ENCODE measurements around the gene PLXNA4.

The PLXNA4 gene

DNA sequence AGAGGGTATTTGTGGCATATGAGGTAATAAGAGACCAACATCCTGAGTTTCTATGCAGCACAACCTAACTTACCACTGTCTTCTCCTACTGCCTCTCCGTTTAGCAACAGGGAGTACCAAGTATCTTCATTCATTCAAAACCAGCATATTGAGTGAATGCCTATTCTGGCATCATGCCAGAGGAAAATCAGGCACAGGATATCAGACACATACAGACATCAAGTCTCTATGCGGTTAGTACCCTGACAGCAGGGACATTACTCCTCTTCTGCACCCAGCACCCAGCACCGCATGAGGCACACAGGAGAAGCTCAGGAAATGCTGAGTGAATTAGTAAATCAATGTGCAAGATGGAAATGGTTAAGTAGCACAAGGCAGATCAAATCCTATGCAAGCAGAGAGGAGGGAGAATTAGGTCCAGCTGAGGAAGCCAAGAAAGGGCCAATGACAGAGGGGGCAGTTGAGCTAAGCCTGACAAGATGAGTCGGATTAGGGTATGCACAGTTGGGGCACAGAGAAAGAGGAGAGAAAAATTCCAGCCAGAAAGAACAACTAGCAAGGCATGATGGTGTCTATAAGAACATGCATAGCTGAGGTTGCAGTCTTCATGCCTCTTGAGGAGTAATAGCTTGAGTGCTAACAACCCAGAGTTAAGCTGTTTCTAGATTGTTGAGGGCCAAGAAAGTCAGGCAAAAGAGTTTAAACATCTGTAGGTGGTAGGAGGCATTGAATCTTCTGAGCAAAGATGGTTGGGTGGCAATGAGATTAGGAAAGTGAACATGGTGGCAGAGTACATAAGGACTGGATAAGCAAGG lies 146.0 kb downstream of the PLXNA4 start:
- in situ Hi-C loops (cut with MboI; ENCODE audit: low sequenced_read_pairs, unreplicated experiment): no loop called here
- no peak for DNase-seq (ENCODE audit: low spot score)
- TF ChIP-seq, protein P1, sequence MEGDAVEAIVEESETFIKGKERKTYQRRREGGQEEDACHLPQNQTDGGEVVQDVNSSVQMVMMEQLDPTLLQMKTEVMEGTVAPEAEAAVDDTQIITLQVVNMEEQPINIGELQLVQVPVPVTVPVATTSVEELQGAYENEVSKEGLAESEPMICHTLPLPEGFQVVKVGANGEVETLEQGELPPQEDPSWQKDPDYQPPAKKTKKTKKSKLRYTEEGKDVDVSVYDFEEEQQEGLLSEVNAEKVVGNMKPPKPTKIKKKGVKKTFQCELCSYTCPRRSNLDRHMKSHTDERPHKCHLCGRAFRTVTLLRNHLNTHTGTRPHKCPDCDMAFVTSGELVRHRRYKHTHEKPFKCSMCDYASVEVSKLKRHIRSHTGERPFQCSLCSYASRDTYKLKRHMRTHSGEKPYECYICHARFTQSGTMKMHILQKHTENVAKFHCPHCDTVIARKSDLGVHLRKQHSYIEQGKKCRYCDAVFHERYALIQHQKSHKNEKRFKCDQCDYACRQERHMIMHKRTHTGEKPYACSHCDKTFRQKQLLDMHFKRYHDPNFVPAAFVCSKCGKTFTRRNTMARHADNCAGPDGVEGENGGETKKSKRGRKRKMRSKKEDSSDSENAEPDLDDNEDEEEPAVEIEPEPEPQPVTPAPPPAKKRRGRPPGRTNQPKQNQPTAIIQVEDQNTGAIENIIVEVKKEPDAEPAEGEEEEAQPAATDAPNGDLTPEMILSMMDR (IDR thresholded peaks at IDR 0.05; ENCODE audit: borderline replicate concordance, control extremely low read depth, extremely low read depth, insufficient read depth, missing control alignments): no peak

DNA sequence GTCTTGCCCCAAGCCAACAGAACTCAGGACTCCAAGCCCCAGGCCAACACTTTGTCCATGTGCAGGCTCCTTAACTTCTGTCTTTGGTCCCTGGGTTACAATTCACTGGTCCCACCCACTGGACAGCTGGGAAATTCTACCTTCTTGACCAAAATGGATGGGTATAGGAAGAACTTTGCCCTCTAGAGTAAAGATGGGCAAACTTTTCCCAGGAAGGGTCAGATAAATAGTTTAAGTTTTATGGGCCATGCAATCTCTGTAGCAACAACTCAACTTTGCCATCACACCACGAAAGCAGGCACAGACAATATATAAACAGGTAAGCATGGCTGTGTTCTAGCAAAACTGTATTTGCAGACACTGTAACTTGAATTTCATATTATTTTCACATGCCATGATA lies 147.1 kb downstream of the PLXNA4 start:
- in situ Hi-C loops (cut with MboI; ENCODE audit: low sequenced_read_pairs, unreplicated experiment): no loop called here
- TF ChIP-seq, protein P1 (IDR thresholded peaks at IDR 0.05; ENCODE audit: borderline replicate concordance, control extremely low read depth, extremely low read depth, insufficient read depth, missing control alignments): no peak
- DNase-seq (ENCODE audit: low spot score): no peak

DNA sequence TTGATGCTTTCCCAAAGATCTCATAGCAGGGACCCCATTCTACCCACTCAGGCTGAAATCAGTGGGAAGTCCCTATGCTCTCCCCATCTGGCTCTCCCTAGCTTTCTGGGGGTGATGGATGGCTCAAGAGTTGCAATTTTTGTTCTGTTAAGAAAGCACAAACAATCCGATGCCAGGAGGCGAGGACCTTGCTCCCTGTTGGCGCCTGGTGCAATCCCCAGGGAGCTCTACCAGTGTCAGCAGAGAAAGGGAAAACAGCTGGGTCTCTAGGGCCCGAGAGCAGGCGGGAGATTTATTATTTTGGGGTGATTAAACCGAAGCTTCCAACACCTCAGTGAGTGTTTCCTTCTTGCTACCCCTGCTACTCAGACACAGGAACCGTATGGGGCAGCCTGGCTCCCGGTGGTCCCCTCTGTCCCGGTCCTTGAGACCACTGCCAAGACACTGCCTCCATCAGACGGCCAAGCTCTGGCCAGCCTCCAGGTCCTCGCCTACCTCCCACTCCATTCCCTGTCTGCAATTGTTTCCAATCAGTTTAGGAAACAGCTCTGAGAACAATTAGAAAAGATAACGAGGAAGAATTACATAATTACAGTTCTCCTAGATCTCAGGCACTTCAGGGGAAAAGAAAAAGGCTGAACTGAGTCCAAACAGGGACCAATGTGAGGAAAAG lies 147.9 kb downstream of the PLXNA4 start:
- in situ Hi-C loops (cut with MboI; ENCODE audit: low sequenced_read_pairs, unreplicated experiment): no loop called here
- DNase-seq (ENCODE audit: low spot score): no peak
- TF ChIP-seq, protein P1 (IDR thresholded peaks at IDR 0.05; ENCODE audit: borderline replicate concordance, control extremely low read depth, extremely low read depth, insufficient read depth, missing control alignments): no peak

DNA sequence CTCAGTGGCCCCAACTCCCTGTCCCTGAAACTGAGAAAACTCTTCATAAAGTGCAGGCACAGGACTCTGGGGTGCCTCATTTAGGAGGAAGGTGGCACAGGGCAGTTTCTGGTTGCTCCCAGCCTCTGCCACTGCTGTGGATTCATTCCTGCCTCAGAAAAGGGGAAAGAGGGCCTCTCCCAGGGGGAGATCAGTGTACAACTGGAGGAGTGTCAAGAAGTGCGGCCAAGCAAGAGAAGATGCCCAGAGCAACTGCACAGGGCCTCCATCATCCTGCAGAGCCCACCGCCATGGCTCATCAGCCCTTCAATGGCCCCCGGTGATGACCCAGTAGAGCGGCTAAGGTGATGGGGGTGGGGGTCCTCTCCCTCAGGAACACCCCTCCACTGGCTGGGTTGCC lies 150.3 kb downstream of the PLXNA4 start:
- no peak for DNase-seq (ENCODE audit: low spot score)
- in situ Hi-C loops (cut with MboI; ENCODE audit: low sequenced_read_pairs, unreplicated experiment): no loop called here
- TF ChIP-seq, protein P1 (IDR thresholded peaks at IDR 0.05; ENCODE audit: borderline replicate concordance, control extremely low read depth, extremely low read depth, insufficient read depth, missing control alignments): no peak

DNA sequence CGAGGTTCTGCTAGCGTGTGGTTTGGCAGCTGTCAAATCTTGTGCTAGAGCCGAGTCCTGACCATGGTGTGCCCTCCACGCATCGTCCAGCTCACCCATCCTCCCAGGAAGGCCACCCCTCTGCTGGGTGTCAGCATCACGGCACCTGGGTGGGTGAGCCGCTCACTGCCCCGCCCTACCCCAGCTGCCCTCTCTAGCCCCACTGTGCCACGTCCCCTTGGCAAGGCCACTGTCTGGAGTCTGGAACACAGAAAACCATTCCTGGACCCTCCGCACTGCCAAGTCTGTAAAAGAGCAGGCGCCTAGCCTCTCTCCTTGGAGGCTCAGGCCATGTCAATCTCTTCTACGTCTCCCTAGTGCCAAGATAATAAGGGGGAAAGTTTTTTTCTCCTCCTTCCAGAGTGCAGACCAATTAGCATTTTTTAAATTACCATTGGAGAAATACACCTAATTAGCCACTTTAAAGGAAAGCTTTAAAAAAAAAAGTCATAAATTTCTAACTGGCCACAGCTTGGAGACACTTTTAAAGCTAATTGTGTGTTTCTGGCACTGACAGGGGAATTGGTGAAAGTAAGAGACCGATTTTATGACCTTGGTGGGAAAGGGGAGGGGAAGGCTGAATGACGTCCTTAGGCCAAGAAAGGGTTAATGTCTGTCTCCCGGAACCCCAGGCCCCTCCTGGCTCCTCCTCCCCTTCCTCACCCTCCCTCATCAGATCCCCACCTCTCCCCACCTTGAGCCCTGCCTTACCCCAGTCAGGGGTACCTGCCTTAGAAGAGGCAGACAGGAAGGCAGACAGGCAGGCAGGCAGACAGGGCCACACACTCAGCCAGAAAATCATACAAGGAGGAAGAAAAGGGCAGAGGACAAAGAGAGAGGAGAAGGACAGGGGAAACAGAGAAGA lies 151.2 kb downstream of the PLXNA4 start:
- no peak for DNase-seq (ENCODE audit: low spot score)
- TF ChIP-seq, protein P1 (IDR thresholded peaks at IDR 0.05; ENCODE audit: borderline replicate concordance, control extremely low read depth, extremely low read depth, insufficient read depth, missing control alignments): no peak
- in situ Hi-C loops (cut with MboI; ENCODE audit: low sequenced_read_pairs, unreplicated experiment): no loop called here

DNA sequence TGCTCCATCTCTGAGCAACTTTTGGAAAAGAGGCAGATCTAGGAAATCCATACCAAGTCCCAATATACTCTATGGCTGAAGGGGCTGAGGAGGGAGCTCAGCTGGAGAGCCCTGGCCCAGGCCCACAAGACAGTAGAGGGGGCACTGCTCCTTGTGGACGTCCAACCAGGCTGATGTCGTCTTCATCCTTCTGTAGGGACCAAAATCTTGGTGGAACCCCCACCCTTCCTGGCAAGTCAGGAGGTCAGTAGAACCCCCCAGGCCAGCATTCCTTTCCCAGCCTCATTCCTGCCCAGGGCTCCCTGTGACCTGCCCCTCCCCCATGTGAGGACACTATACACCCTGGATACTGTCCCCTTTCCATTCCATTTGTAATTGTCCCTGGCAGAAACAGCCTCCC lies 152.0 kb downstream of the PLXNA4 start:
- in situ Hi-C loops (cut with MboI; ENCODE audit: low sequenced_read_pairs, unreplicated experiment): no loop called here
- DNase-seq (ENCODE audit: low spot score): no peak
- TF ChIP-seq, protein P1 (IDR thresholded peaks at IDR 0.05; ENCODE audit: borderline replicate concordance, control extremely low read depth, extremely low read depth, insufficient read depth, missing control alignments): no peak

Data from GM13976 (cell line).